Measurements from ENCODE around the gene IMMP2L. TPM values are rescaled to one million over a fixed set of nuclear protein-coding genes. Genes with fewer than 3 reads are reported as not detected.

The IMMP2L gene
- total and polyA plus RNA-seq, 2 of the 8 experiments (the other 6 are each of a cell fraction or from before 2014, with no cell fraction given), result 2.3 to 10.1 TPM

DNA sequence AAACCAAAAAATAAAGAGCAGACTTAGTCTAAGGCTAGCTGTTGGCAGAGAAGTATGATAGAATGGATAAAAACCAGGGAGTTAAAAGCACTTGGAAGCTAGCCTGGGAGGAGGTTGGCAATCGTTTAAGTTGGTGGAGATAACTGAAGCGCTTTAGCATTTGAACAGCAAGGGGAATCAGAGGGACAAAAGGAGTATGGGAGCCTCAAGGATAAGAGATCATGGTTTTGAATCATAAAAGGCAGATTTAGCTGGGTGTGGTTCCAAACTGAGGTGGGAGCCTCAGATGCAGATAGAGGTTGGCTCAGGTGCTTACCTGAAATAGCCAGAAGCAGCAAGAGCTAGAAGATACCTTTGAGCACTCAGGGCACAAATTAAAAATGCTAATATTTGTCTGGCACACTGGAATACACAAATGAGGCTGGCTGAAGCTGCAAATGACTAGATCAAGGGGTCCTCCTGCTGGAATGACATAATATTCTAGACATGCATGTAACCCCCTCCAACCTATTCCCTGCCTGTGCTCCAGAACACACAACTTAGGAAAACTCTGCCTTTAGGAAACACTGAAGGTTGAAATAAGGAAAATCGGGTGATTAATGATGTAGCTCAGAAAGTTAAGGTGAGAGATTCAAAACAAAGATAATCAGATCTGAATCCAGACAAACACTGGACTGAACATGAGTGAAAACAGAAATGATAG is 843.6 kb downstream of the IMMP2L start:
- WGBS, 2 experiments (ENCODE audit: extremely low coverage in 1 of 2, insufficient coverage in 1 of 2, insufficient read length in 1 of 2, insufficient replicate concordance in 2 of 2, low coverage in 1 of 2, low lambda C conversion rate in 2 of 2, missing lambda C conversion rate in 1 of 2), result 20% methylated on average over 3 of the region's 3 CpGs; no CpG with 5 or more reads in 1 of the 2 experiments
- Histone ChIP-seq H2BK20ac (ENCODE audit: low read length) (peak overlapping the region; percentile 94), H3K56ac (replicated peaks; ENCODE audit: insufficient read length, low read depth, low read length) (no peak overlapping the region), H3K9ac (replicated peaks in 1 of 4; ENCODE audit: extremely low read depth in 1 of 4, low read depth in 3 of 4, low read length in 3 of 4) (no peak overlapping the region), H3K36me3 (ENCODE audit: control insufficient read depth in 2 of 4, insufficient read depth in 4 of 4, low read length in 3 of 4) (no peaks in the 10 kb centered on the region), H3K79me1 (ENCODE audit: low read depth, low read length) (no peaks in the 10 kb centered on the region), H3K27me3 (replicated peaks in 1 of 4; ENCODE audit: control insufficient read depth in 3 of 4, extremely low read depth in 1 of 4, insufficient read depth in 3 of 4, low read length in 3 of 4) (no peaks in the 10 kb centered on the region), H2BK12ac (ENCODE audit: low read depth, low read length) (no peak overlapping the region), H2AK5ac (ENCODE audit: low read depth, low read length) (no peak overlapping the region), H3K79me2 (ENCODE audit: control insufficient read depth in 1 of 2, insufficient read depth in 2 of 2, low read length in 2 of 2) (no peaks in the 10 kb centered on the region), H2BK120ac (replicated peaks; ENCODE audit: low read depth, low read length) (peak overlapping the region; percentile 95), H4K91ac (replicated peaks; ENCODE audit: insufficient read length, low read length) (peak overlapping the region; percentile 89), H4K5ac (ENCODE audit: insufficient read length, low read depth, low read length) (peak overlapping the region; percentile 70), H3K14ac (ENCODE audit: insufficient read length) (no peak overlapping the region), H3K9me3 (ENCODE audit: insufficient read depth in 2 of 2, low read depth in 1 of 2, low read length in 1 of 2) (no peaks in the 10 kb centered on the region), H3K4me1 (replicated peaks in 1 of 4; ENCODE audit: control insufficient read depth in 3 of 4, insufficient read depth in 4 of 4, low read length in 3 of 4) (peaks cover 2 to 22% (median 7%) of the 10 kb centered on the region in 4 experiments; a peak in 4 of 7 replicates), H4K20me1 (replicated peaks in 1 of 2; ENCODE audit: control insufficient read depth in 1 of 2, insufficient read depth in 2 of 2, low read length in 2 of 2) (no peaks in the 10 kb centered on the region), H2BK15ac (ENCODE audit: low read length) (no peak overlapping the region), H3K4me3 (ENCODE audit: extremely low read depth in 1 of 4, insufficient read depth in 2 of 4, low read depth in 3 of 4, low read length in 4 of 4) (peak overlapping the region in 1 of 4 experiments; percentile 21; a peak in 1 of 8 replicates), H3K23ac (ENCODE audit: insufficient read length) (no peak overlapping the region), H3K23me2 (ENCODE audit: low read depth, low read length) (no peaks in the 10 kb centered on the region), H3K27ac (ENCODE audit: low read depth, low read length) (no peak overlapping the region), H4K8ac (ENCODE audit: extremely low read depth, insufficient read depth, low read length) (no peak overlapping the region), H3K4me2 (ENCODE audit: insufficient read depth in 1 of 2, low read depth in 2 of 2, low read length in 2 of 2) (peak overlapping the region; percentile 27 to 50; a peak in 3 of 4 replicates), H3K18ac (ENCODE audit: extremely low read depth, low read length) (no peak overlapping the region; the same call in 1 of the 2 replicates), H2AFZ (ENCODE audit: low read length) (no peak overlapping the region), H3K4ac (replicated peaks; ENCODE audit: insufficient read length, low read depth, low read length) (peak overlapping the region; percentile 70), H2BK5ac (ENCODE audit: low read depth, low read length) (peak overlapping the region; percentile 35; the same call in 1 of the 2 replicates)
- FAIRE-seq (peak; percentile 91), DNase-seq (ENCODE audit: low read depth in 1 of 2, low spot score in 2 of 2) (peak in 1 of 2 experiments; percentile 74)
- ChIA-PET CTCF (ENCODE audit: partially characterized antibody) (interaction anchor here (1.9 kb wide), 1 partner anchor 381 kb away, joined by 5 read pairs; no protein-coding TSS in a partner anchor), POLR2A (ENCODE audit: partially characterized antibody) (interaction anchor here (1.0 kb wide), 1 partner anchor 41 kb away, joined by 3 read pairs; no protein-coding TSS in a partner anchor)
- TF ChIP-seq HDAC2 (IDR thresholded peaks at IDR 0.05; ENCODE audit: borderline replicate concordance in 1 of 2, low read depth in 2 of 2, low read length in 2 of 2), result 0 out of 4 replicates have a peak, but pooled peaks of 1 of the 2 experiments have one; percentile 22
- no peak for TF ChIP-seq CHD1 (IDR thresholded peaks at IDR 0.05; ENCODE audit: low read depth, low read length)
- TF ChIP-seq KDM4A (IDR thresholded peaks at IDR 0.05; ENCODE audit: low read depth, low read length, severe bottlenecking), result no peak
- TF ChIP-seq SP1 (IDR thresholded peaks at IDR 0.05; ENCODE audit: low read depth, low read length), result 0 out of 2 replicates have a peak, but pooled peaks have one; percentile 20
- TF ChIP-seq EGR1 (IDR thresholded peaks at IDR 0.05; ENCODE audit: borderline replicate concordance, low read depth, low read length), result no peak
- TF ChIP-seq CEBPB (IDR thresholded peaks at IDR 0.05; ENCODE audit: low read depth, low read length), result no peak
- no peak for TF ChIP-seq HDAC6 (IDR thresholded peaks at IDR 0.05; ENCODE audit: low read depth, low read length)

Measured in H1 (cell line).